ENCODE results near the gene PRUNE2. TPM values are rescaled to one million over a fixed set of nuclear protein-coding genes. Genes with fewer than 3 reads are reported as not detected.

The PRUNE2 gene
- total RNA-seq, 2 experiments from 2014 or later = 0.38 to 0.44 TPM

GRCh38 chr9:76900884-76901440 is 5.0 kb downstream of the PRUNE2 start:
- intact Hi-C loops (cut with micrococcal nuclease; ENCODE audit: unreplicated experiment) = no loop called here
- Histone ChIP-seq H3K9me2 (ENCODE audit: insufficient read depth, low read length) (no peaks in the 10 kb centered on the region), H3K36me3 (ENCODE audit: insufficient read depth, low read length) (no peaks in the 10 kb centered on the region), H2AFZ (ENCODE audit: low read length) (no peak overlapping the region), H3K9me3 (ENCODE audit: low read length) (no peaks in the 10 kb centered on the region), H3K4me1 (ENCODE audit: insufficient read depth, low read length, poor library complexity, severe bottlenecking) (no peaks in the 10 kb centered on the region), H3K4me2 (ENCODE audit: low read length) (no peak overlapping the region), H3K4me3 (ENCODE audit: low read depth, low read length, poor library complexity, severe bottlenecking) (no peak overlapping the region), H4K20me1 (ENCODE audit: insufficient read depth, low read length) (no peaks in the 10 kb centered on the region), H3K79me2 (ENCODE audit: insufficient read depth, low read depth, low read length) (no peaks in the 10 kb centered on the region), H3K27ac (ENCODE audit: low read depth, low read length, poor library complexity, severe bottlenecking) (no peak overlapping the region)
- no peak for DNase-seq (ENCODE audit: low spot score)
- TF ChIP-seq CTCF (conservative IDR thresholded peaks at IDR 0.05; ENCODE audit: low read length) = no peak
- TF ChIP-seq EZH2phosphoT487 (IDR thresholded peaks at IDR 0.05; ENCODE audit: borderline replicate concordance, low read depth, low read length) = no peak
- ChIA-PET POLR2A (no interaction called here), CTCF (ENCODE audit: unreplicated experiment) (no interaction called here)
- no TSS peak for BruUV-seq (replicated peaks)

- Histone ChIP-seq H3K9me2 (ENCODE audit: insufficient read depth, low read length) (no peaks in the 10 kb centered on the region), H3K36me3 (ENCODE audit: insufficient read depth, low read length) (no peaks in the 10 kb centered on the region), H3K4me2 (ENCODE audit: low read length) (no peak overlapping the region), H3K9me3 (ENCODE audit: low read length) (no peaks in the 10 kb centered on the region), H3K4me1 (ENCODE audit: insufficient read depth, low read length, poor library complexity, severe bottlenecking) (no peaks in the 10 kb centered on the region), H4K20me1 (ENCODE audit: insufficient read depth, low read length) (no peaks in the 10 kb centered on the region), H3K4me3 (ENCODE audit: low read depth, low read length, poor library complexity, severe bottlenecking) (no peak overlapping the region), H3K79me2 (ENCODE audit: insufficient read depth, low read depth, low read length) (no peaks in the 10 kb centered on the region), H3K27ac (ENCODE audit: low read depth, low read length, poor library complexity, severe bottlenecking) (no peak overlapping the region), H2AFZ (ENCODE audit: low read length) (no peak overlapping the region)
- BruUV-seq (replicated peaks) = no TSS peak
- CTCF ChIA-PET (ENCODE audit: unreplicated experiment) = no interaction called here
- TF ChIP-seq EZH2phosphoT487 (IDR thresholded peaks at IDR 0.05; ENCODE audit: borderline replicate concordance, low read depth, low read length) = no peak
- no peak for TF ChIP-seq CTCF (conservative IDR thresholded peaks at IDR 0.05; ENCODE audit: low read length)
- POLR2A ChIA-PET = no interaction called here
- DNase-seq (ENCODE audit: low spot score) = no peak
- intact Hi-C loops (cut with micrococcal nuclease; ENCODE audit: unreplicated experiment) = no loop called here
These were observed 7.1 kb downstream of the PRUNE2 start for GRCh38 chr9:76898786-76899185.

GRCh38 chr9:76897804-76898525 is 7.9 kb downstream of the PRUNE2 start:
- Histone ChIP-seq H3K9me2 (ENCODE audit: insufficient read depth, low read length) (no peaks in the 10 kb centered on the region), H3K4me2 (ENCODE audit: low read length) (no peak overlapping the region), H4K20me1 (ENCODE audit: insufficient read depth, low read length) (no peaks in the 10 kb centered on the region), H2AFZ (ENCODE audit: low read length) (no peak overlapping the region), H3K4me3 (ENCODE audit: low read depth, low read length, poor library complexity, severe bottlenecking) (no peak overlapping the region), H3K36me3 (ENCODE audit: insufficient read depth, low read length) (no peaks in the 10 kb centered on the region), H3K27ac (ENCODE audit: low read depth, low read length, poor library complexity, severe bottlenecking) (no peak overlapping the region), H3K79me2 (ENCODE audit: insufficient read depth, low read depth, low read length) (no peaks in the 10 kb centered on the region), H3K4me1 (ENCODE audit: insufficient read depth, low read length, poor library complexity, severe bottlenecking) (no peaks in the 10 kb centered on the region), H3K9me3 (ENCODE audit: low read length) (no peaks in the 10 kb centered on the region)
- ChIA-PET POLR2A (interaction anchor here (0.6 kb wide), 1 partner anchor 13 kb away, joined by 3 read pairs; no protein-coding TSS in a partner anchor), CTCF (ENCODE audit: unreplicated experiment) (no interaction called here)
- no peak for TF ChIP-seq CTCF (conservative IDR thresholded peaks at IDR 0.05; ENCODE audit: low read length)
- TF ChIP-seq EZH2phosphoT487 (IDR thresholded peaks at IDR 0.05; ENCODE audit: borderline replicate concordance, low read depth, low read length) = no peak
- BruUV-seq (replicated peaks) = no TSS peak
- no peak for DNase-seq (ENCODE audit: low spot score)
- intact Hi-C loops (cut with micrococcal nuclease; ENCODE audit: unreplicated experiment) = no loop called here

Measured in OCI-LY7 (cell line).